K562 (cell line): Measurements from ENCODE around the gene FBXW10.
"Not testable (repeated sequence)": the region's sequence is repeated elsewhere in the genome, so short reads cannot be mapped to it uniquely, and the experiment has no call there.

Experiments
- CEBPB ChIP-seq: fragments of 450-650 bp; IDR thresholded peaks from 2 replicates; pipeline ENCODE4 v1.6.1; 2016; ENCODE audit warnings: missing genetic modification characterization, missing compliant biosample characterization
- ELF4 ChIP-seq: fragments of 450-650 bp; formaldehyde crosslinking; IDR thresholded peaks from 2 replicates; pipeline ENCODE4 v1.4.0; 2022; ENCODE audit warnings: missing genetic modification characterization
- HDAC6 ChIP-seq: IDR thresholded peaks from 2 replicates; pipeline ENCODE4 v1.6.1; 2012; ENCODE audit warnings: low read depth, mild to moderate bottlenecking, control low read depth, inconsistent platforms, low read length, moderate library complexity
- RBBP5 ChIP-seq: fragments of 200-600 bp; sonication (generic); IDR thresholded peaks from 2 replicates; pipeline ENCODE4 v1.6.1; 2012; ENCODE audit warnings: borderline replicate concordance, mild to moderate bottlenecking, low read length, control low read depth, inconsistent platforms; ENCODE audit not compliant: insufficient read depth, poor library complexity, severe bottlenecking
- SAP30 ChIP-seq: fragments of 200-600 bp; sonication (generic); IDR thresholded peaks from 2 replicates; pipeline ENCODE4 v1.6.1; 2012; ENCODE audit warnings: borderline replicate concordance, low read depth, mild to moderate bottlenecking, moderate library complexity, low read length, control low read depth, inconsistent platforms; ENCODE audit not compliant: insufficient read depth, poor library complexity, severe bottlenecking
- SNIP1 ChIP-seq: fragments of 450-650 bp; IDR thresholded peaks from 2 replicates; pipeline ENCODE4 v1.7.1; 2017; ENCODE audit warnings: low read depth, mild to moderate bottlenecking
- ZFP36 ChIP-seq: fragments of 150-350 bp; IDR thresholded peaks from 2 replicates; pipeline ENCODE4 v1.6.1; 2018; ENCODE audit warnings: low read length, low read depth; ENCODE audit not compliant: partially characterized antibody
- TF ChIP-seq, protein P1 (sequence below), 3 experiments: IDR thresholded peaks in 2 of 3; conservative IDR thresholded peaks in 1 of 3; 2 replicates each; pipeline ENCODE4 v1.5.1; 2011 to 2012; ENCODE audit warnings: low read length in 3 of 3, mild to moderate bottlenecking in 3 of 3, control low read depth in 2 of 3, improper control_type of control experiment in 1 of 3, inconsistent platforms in 1 of 3, low read depth in 1 of 3, mixed read lengths in 1 of 3, moderate library complexity in 1 of 3; ENCODE audit not compliant: insufficient read depth in 2 of 3

- not testable (repeated sequence) for TF ChIP-seq RBBP5; SAP30; ZFP36; HDAC6; CEBPB; SNIP1; ELF4 (CRISPR knock-in tag)
- TF ChIP-seq, protein P1, sequence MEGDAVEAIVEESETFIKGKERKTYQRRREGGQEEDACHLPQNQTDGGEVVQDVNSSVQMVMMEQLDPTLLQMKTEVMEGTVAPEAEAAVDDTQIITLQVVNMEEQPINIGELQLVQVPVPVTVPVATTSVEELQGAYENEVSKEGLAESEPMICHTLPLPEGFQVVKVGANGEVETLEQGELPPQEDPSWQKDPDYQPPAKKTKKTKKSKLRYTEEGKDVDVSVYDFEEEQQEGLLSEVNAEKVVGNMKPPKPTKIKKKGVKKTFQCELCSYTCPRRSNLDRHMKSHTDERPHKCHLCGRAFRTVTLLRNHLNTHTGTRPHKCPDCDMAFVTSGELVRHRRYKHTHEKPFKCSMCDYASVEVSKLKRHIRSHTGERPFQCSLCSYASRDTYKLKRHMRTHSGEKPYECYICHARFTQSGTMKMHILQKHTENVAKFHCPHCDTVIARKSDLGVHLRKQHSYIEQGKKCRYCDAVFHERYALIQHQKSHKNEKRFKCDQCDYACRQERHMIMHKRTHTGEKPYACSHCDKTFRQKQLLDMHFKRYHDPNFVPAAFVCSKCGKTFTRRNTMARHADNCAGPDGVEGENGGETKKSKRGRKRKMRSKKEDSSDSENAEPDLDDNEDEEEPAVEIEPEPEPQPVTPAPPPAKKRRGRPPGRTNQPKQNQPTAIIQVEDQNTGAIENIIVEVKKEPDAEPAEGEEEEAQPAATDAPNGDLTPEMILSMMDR (IDR thresholded peaks at IDR 0.05 in 2 of 3, conservative IDR thresholded peaks at IDR 0.05 in 1 of 3; ENCODE audit: insufficient read depth in 2 of 3, low read depth in 1 of 3, low read length in 3 of 3) = not testable (repeated sequence)
Observed at GRCh38 chr17:18786890-18787289, 43.0 kb downstream of the FBXW10 start.
